Lower lobe of right lung (tissue), 2 donors: ENCODE data around the gene ALDOC. TPM values are rescaled to one million over a fixed set of nuclear protein-coding genes. Genes with fewer than 3 reads are reported as not detected.

Source experiments
- ATAC-seq, 2 donors: fragments of 200-7000 bp; cut with Tn5 transposase; one replicate each; pipeline ENCODE4 v1.9.1; 2020 to 2022; ENCODE audit warnings: mild to moderate bottlenecking in 2 of 2, moderate library complexity in 2 of 2
- DNase-seq: peaks from one replicate; pipeline ENCODE4 v3.0.0-alpha.2; 2020
- H3K27ac ChIP-seq: fragments of 200-600 bp; one replicate; pipeline ENCODE4 v1.8.0; 2022
- H3K27me3 ChIP-seq: fragments of 200-600 bp; one replicate; pipeline ENCODE4 v1.8.0; 2022; ENCODE audit warnings: low read depth
- H3K36me3 ChIP-seq: fragments of 200-600 bp; one replicate; pipeline ENCODE4 v1.8.0; 2022; ENCODE audit warnings: mild to moderate bottlenecking
- H3K4me1 ChIP-seq: fragments of 200-600 bp; one replicate; pipeline ENCODE4 v1.8.0; 2022
- H3K4me3 ChIP-seq: fragments of 200-600 bp; one replicate; pipeline ENCODE4 v1.8.0; 2022; ENCODE audit warnings: mild to moderate bottlenecking
- H3K9me3 ChIP-seq: fragments of 200-600 bp; one replicate; pipeline ENCODE4 v1.8.0; 2022
- intact Hi-C: fragments of 100-400 bp; cut with DNase I; formaldehyde crosslinking; loops from one replicate; pipeline ENCODE4 v1.11.0; 2022
- total RNA-seq: library from RNA; stranded (reverse); fragmentation: NEBNext Ultra II Directional; extraction: Animal tissue kit (Norgen Biotek cat#: 25700); gene quantifications from one replicate; pipeline ENCODE4 v1.2.1, GENCODE V29; 2021
- TF ChIP-seq, protein P1 (sequence below): fragments of 200-600 bp; IDR thresholded peaks from one replicate; pipeline ENCODE4 v1.8.0; 2022; ENCODE audit warnings: antibody characterized with exemption, mild to moderate bottlenecking
- donor health status: DM: no; HTN: yes; CAD: no; lungs with severe emphysema.

The ALDOC gene
- total RNA-seq, 1 donor from 2014 or later = 11.6 TPM

DNA sequence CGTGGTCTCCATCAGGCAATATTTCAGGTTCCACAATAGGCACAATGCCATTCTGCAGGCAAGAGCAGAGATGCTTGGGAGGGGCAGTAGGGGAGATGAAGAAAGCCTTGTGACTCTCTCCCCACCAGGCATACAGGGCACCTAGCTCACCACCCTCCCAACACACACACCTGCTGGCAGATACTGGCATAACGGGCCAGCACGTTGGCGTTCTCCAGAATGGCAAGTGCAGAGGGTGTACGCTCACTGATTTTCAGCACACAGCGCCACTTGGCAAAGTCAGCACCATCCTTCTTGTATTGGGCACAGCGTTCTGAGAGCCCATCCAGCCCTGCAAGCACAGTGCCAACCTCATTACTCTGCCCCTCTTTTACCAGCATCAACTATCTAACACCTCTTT lies 2.2 kb downstream of the ALDOC start:
- intact Hi-C loops = no loop called here
- DNase-seq (no peak), ATAC-seq (no peak)
- TF ChIP-seq, protein P1, sequence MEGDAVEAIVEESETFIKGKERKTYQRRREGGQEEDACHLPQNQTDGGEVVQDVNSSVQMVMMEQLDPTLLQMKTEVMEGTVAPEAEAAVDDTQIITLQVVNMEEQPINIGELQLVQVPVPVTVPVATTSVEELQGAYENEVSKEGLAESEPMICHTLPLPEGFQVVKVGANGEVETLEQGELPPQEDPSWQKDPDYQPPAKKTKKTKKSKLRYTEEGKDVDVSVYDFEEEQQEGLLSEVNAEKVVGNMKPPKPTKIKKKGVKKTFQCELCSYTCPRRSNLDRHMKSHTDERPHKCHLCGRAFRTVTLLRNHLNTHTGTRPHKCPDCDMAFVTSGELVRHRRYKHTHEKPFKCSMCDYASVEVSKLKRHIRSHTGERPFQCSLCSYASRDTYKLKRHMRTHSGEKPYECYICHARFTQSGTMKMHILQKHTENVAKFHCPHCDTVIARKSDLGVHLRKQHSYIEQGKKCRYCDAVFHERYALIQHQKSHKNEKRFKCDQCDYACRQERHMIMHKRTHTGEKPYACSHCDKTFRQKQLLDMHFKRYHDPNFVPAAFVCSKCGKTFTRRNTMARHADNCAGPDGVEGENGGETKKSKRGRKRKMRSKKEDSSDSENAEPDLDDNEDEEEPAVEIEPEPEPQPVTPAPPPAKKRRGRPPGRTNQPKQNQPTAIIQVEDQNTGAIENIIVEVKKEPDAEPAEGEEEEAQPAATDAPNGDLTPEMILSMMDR = no peak
- Histone ChIP-seq H3K36me3 (no peaks in the 10 kb centered on the region), H3K4me1 (peaks cover 25% of the 10 kb centered on the region), H3K9me3 (no peaks in the 10 kb centered on the region), H3K27ac (no peak overlapping the region), H3K4me3 (no peak overlapping the region), H3K27me3 (no peaks in the 10 kb centered on the region)

DNA sequence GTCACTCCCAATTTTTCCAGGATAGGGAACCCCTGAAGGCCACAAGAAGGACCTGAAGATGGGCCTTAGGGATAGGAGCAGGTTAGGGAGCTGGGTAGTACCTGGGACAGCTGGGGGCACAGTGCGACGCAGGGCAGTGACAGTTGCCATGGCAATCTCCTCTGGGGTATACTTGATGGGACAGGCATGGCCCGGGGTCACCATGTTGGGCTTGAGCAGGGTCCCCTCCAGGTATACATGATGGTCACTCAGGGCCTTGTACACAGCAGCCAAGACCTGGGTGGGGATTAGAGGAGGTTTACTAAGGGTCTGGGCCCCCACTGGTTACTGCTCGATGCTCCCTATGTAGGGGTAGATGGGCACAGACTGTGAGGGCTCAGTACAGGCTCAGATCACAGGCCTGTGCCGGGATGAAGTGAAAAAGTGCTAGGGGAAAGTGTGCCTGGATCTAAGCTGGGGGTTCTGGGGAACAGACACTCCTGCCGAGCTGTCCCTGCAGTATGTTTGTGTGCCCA lies 2.7 kb downstream of the ALDOC start:
- Histone ChIP-seq H3K27me3 (no peaks in the 10 kb centered on the region), H3K27ac (no peak overlapping the region), H3K36me3 (no peaks in the 10 kb centered on the region), H3K4me3 (no peak overlapping the region), H3K9me3 (no peaks in the 10 kb centered on the region), H3K4me1 (peaks cover 30% of the 10 kb centered on the region)
- ATAC-seq = no peak
- intact Hi-C loops = no loop called here
- TF ChIP-seq, protein P1 = no peak
- DNase-seq = no peak

DNA sequence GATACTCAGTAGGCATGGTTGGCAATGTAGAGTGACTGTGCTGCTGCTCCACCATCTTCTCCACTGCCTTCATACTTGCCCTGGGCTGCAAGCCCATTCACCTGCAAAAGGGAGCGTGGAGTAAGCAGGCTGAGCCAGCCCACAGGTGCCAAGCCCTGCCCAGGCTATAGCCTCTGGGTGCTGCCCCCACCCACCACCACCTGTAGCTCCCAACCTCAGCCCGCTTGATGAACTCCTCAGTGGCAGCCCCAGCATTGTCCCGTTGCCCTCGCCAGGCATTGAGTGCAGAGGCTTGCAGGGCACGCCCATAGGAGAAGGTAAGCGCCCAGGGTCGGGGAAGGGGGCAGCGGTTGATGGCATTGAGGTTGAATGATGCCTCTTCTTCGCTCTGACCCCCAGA lies 3.2 kb downstream of the ALDOC start:
- Histone ChIP-seq H3K9me3 (no peaks in the 10 kb centered on the region), H3K27me3 (no peaks in the 10 kb centered on the region), H3K4me1 (peaks cover 35% of the 10 kb centered on the region), H3K27ac (no peak overlapping the region), H3K4me3 (no peak overlapping the region), H3K36me3 (no peaks in the 10 kb centered on the region)
- no peak for ATAC-seq
- no peak for DNase-seq
- intact Hi-C loops = no loop called here
- TF ChIP-seq, protein P1 = no peak

DNA sequence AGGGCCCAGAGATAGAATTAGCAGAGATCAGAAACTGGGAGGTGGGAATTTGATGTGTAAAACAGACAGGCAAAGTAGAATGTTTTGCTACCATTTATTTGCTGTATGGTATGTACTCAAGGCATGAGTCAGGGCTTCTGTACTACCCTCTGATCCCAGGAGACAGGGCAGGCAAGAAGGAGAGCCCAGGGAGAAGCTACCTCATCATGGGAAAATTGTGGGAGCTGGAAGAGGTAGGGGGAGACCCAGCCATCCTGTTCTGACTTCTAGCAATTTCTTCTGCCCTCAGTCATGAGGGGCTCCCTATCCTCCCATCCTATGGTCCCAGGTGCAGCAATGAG lies 3.7 kb downstream of the ALDOC start:
- DNase-seq = no peak
- intact Hi-C loops = no loop called here
- peaks cover 36% of the 10 kb centered on the region for H3K4me1 ChIP-seq
- H3K4me3 ChIP-seq = no peak overlapping the region
- no peak overlapping the region for H3K27ac ChIP-seq
- no peaks in the 10 kb centered on the region for H3K27me3 ChIP-seq
- H3K36me3 ChIP-seq = no peaks in the 10 kb centered on the region
- TF ChIP-seq, protein P1 = no peak
- H3K9me3 ChIP-seq = no peaks in the 10 kb centered on the region
- no peak for ATAC-seq

DNA sequence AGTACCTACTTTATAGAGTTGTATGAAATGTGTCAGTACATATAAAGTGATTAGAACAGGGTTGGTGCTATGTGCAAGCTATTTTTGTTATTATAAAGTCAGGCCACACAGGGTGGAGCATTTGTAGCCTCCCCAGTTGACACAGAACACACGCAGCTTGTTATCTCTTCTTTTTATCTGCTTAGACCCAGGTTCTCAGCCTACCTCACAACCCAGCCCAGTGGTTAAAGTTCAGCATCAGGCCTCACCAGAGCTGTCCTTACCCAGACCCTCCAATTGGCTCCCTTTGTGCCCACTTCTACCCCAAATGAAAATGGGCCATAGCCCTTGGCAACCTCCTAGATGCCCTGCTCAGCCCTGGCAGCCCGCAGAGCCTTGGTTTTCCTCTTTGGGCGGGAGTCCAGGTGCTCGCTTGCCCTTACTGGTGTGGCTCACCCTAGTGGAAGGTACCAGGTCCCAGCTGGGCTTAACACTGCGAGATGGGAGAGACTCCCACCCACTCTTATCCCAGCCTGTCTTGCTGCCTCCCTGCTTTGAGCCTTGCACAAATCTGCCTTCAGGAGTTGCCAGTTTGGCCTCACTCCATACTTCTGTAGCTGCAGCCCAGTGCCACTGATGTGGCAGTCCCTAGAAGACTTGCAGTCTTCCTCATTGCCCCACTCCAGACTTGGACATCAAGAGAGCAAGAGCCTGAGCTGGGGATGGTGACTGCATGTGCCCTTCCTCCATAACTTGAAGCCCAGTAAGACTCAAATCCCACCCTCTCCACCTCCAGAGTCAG lies 4.2 kb downstream of the ALDOC start:
- Histone ChIP-seq H3K9me3 (no peaks in the 10 kb centered on the region), H3K36me3 (no peaks in the 10 kb centered on the region), H3K4me3 (peak overlapping the region; percentile 99), H3K27me3 (no peaks in the 10 kb centered on the region), H3K4me1 (peaks cover 36% of the 10 kb centered on the region), H3K27ac (peak overlapping the region; percentile 85)
- intact Hi-C loops = no loop called here
- DNase-seq = no peak
- TF ChIP-seq, protein P1 = no peak
- ATAC-seq = no peak
